Left ventricle myocardium inferior (tissue), 1 donor: ENCODE results near the gene SMAD5. TPM values are rescaled to one million over a fixed set of nuclear protein-coding genes. Genes with fewer than 3 reads are reported as not detected.
A peak's percentile ranks its signal among the peaks of the same experiment; 100 is the strongest.

Source experiments
- DNase-seq: peaks from one replicate; pipeline ENCODE4 v3.0.0-alpha.2; 2020
- H3K27ac ChIP-seq: fragments of 200-600 bp; replicated peaks from 2 replicates; pipeline ENCODE4 v1.8.0; 2021
- H3K27me3 ChIP-seq: fragments of 200-600 bp; 2 replicates; pipeline ENCODE4 v1.8.0; 2021; ENCODE audit warnings: low read depth
- H3K36me3 ChIP-seq: fragments of 200-600 bp; 2 replicates; pipeline ENCODE4 v1.8.0; 2021
- H3K4me1 ChIP-seq: fragments of 200-600 bp; 2 replicates; pipeline ENCODE4 v1.8.0; 2021
- H3K4me3 ChIP-seq: fragments of 200-600 bp; 2 replicates; pipeline ENCODE4 v1.8.0; 2021; ENCODE audit warnings: mild to moderate bottlenecking, moderate library complexity
- H3K9me3 ChIP-seq: fragments of 200-600 bp; replicated peaks from 2 replicates; pipeline ENCODE4 v1.8.0; 2021
- CTCF ChIP-seq: fragments of 200-600 bp; IDR thresholded peaks from 2 replicates; pipeline ENCODE4 v1.8.0; 2021; ENCODE audit warnings: antibody characterized with exemption, mild to moderate bottlenecking, borderline replicate concordance
- intact Hi-C: fragments of 100-400 bp; cut with micrococcal nuclease; formaldehyde crosslinking; loops from one replicate; pipeline ENCODE4 v1.11.0; 2022
- total RNA-seq: library from RNA; stranded (reverse); fragmentation: NEBNext Ultra II Directional; extraction: Animal tissue kit (Norgen Biotek cat#: 25700); gene quantifications from one replicate; pipeline ENCODE4 v1.2.1, GENCODE V29; 2021
- donor health status: DM: no; HTN: yes; CAD: no; lungs with severe emphysema.

SMAD5 gene
- total RNA-seq, 1 donor from 2014 or later: 34.8 TPM

- Histone ChIP-seq H3K4me3 (no peak overlapping the region), H3K36me3 (no peaks in the 10 kb centered on the region), H3K4me1 (peaks cover 56% of the 10 kb centered on the region), H3K9me3 (no peaks in the 10 kb centered on the region), H3K27me3 (no peaks in the 10 kb centered on the region), H3K27ac (peak overlapping the region; percentile 92)
- intact Hi-C loops: no loop called here
- DNase-seq: no peak
- no peak for TF ChIP-seq CTCF
These were observed 42.3 kb upstream of the SMAD5 start for GRCh38 chr5:136090319-136090718.

GRCh38 chr5:136094189-136094912 is 38.3 kb upstream of the SMAD5 start:
- H3K4me3 ChIP-seq: no peak overlapping the region
- H3K4me1 ChIP-seq: peaks cover 24% of the 10 kb centered on the region
- no peaks in the 10 kb centered on the region for H3K9me3 ChIP-seq
- no peaks in the 10 kb centered on the region for H3K36me3 ChIP-seq
- no peak for TF ChIP-seq CTCF
- no peaks in the 10 kb centered on the region for H3K27me3 ChIP-seq
- H3K27ac ChIP-seq: no peak overlapping the region
- intact Hi-C loops: no loop called here
- no peak for DNase-seq

GRCh38 chr5:136094913-136095641 is 37.6 kb upstream of the SMAD5 start:
- Histone ChIP-seq H3K27me3 (no peaks in the 10 kb centered on the region), H3K27ac (no peak overlapping the region), H3K4me3 (no peak overlapping the region), H3K4me1 (peaks cover 16% of the 10 kb centered on the region), H3K36me3 (no peaks in the 10 kb centered on the region), H3K9me3 (no peaks in the 10 kb centered on the region)
- intact Hi-C loops: no loop called here
- DNase-seq: no peak
- TF ChIP-seq CTCF: no peak

GRCh38 chr5:136098176-136098575 is 34.5 kb upstream of the SMAD5 start:
- no peak for TF ChIP-seq CTCF
- H3K4me1 ChIP-seq: peaks cover 8% of the 10 kb centered on the region
- H3K4me3 ChIP-seq: no peak overlapping the region
- no peak for DNase-seq
- H3K27me3 ChIP-seq: no peaks in the 10 kb centered on the region
- intact Hi-C loops: no loop called here
- H3K27ac ChIP-seq: no peak overlapping the region
- no peaks in the 10 kb centered on the region for H3K36me3 ChIP-seq
- no peaks in the 10 kb centered on the region for H3K9me3 ChIP-seq

GRCh38 chr5:136099870-136100269 is 32.8 kb upstream of the SMAD5 start:
- H3K27ac ChIP-seq: no peak overlapping the region
- TF ChIP-seq CTCF: no peak
- H3K27me3 ChIP-seq: no peaks in the 10 kb centered on the region
- H3K9me3 ChIP-seq: no peaks in the 10 kb centered on the region
- H3K4me3 ChIP-seq: no peak overlapping the region
- intact Hi-C loops: no loop called here
- no peak for DNase-seq
- H3K4me1 ChIP-seq: peaks cover 10% of the 10 kb centered on the region
- H3K36me3 ChIP-seq: no peaks in the 10 kb centered on the region
